Regular cardiac myocyte (primary cell): ENCODE results near the gene ELK4. TPM values are rescaled to one million over a fixed set of nuclear protein-coding genes. Genes with fewer than 3 reads are reported as not detected.

Experiments used
- total RNA-seq: library from RNA; depleted of rRNA; stranded (reverse); fragments of >200 nt; gene quantifications from 2 replicates; pipeline ENCODE4 v1.2.3, GENCODE V29; 2014

Gene ELK4, protein sequence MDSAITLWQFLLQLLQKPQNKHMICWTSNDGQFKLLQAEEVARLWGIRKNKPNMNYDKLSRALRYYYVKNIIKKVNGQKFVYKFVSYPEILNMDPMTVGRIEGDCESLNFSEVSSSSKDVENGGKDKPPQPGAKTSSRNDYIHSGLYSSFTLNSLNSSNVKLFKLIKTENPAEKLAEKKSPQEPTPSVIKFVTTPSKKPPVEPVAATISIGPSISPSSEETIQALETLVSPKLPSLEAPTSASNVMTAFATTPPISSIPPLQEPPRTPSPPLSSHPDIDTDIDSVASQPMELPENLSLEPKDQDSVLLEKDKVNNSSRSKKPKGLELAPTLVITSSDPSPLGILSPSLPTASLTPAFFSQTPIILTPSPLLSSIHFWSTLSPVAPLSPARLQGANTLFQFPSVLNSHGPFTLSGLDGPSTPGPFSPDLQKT
- total RNA-seq = 8.6 and 9.6 TPM in 2 replicates

DNA sequence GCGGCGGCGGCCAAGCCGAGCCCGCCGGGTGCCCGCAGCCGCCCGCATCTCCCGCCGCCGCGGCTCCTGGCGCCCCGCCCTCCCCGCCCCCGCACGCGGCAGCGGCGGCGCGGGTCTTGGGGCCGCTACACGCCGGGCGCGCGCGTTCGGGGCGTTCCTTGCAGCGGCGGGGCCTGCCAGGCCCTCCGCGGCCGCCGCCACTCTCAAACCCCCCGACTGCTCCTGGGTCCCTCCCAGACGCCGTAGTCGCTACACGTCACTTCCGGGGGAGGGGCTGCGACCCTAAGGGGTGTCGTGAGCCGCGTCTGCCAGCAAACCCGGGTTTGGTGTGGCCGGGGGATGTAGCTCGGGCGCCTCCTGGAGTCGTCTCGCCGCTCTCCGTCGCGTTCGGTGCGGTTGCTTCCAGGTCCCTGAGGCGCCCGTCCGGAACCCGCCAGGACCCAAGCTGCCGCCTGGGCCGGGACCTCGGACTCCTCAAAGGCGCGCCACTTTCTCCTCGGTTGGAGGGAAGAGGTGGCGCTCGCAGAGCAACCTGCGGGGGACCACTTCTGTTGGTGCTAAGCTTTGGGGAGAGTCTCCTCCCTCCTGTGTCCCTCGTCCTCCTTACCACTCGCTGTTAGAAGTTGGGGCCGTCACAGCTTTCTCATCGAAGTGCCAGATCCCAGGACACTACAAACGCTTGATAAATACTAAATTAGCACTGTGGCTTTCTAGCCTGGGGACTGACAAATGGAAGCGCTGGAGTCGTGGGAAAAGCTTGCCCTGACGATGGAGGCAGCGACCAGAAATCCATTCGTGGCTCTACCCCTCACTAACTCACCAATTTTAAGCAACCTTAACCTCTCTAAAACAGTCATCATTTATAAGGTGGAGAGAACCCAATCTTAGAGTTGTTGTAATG, at the start of gene ELK4:
TSS of gene ELK4 (minus strand) at position 244 of the 901 bp plus-strand sequence. CDS start 8,129 bp downstream, outside the sequence.

DNA sequence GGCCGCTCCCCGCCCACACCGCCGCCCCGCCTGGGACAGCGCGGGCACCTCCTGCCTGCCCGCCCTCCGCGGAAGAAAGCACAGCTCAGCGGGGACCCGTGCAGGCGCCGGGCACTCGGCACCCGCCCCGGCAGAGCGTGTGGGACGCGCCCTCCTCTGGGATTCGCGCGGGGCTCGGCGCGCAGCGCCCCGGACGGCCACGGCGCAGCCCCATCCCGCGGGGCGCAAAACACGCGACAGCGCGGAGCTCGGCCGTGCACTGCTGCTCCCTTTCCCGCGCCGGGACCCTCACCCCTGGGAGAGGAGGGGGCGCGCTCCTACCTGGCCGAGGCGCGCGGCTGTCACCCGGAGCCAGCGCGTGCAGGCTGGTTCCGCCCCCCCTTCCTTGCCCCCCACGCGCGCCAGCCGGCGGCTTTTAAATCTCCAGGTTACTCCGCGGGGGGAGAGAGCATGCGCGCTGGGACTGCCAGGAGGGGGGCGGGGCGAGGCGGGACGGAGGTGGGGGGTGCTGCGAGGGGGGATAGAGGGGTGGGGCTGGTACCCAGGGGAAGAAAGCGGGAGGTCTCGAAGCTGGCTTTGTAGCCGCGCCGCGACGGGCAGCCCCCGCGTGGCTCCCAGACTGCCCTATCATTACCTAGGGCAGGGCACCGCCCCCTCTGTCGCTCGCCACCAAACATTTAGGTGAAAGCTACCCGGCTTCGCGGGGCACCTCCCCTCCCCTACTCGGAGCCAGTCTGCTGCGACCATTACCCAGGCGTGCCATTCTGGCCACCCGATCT, 48.5 kb upstream of the ELK4 start, which contains the start of gene SLC45A3:
TSS of gene SLC45A3 (minus strand) at position 437 of the 779 bp plus-strand sequence. CDS start 15,853 bp downstream, outside the sequence.

Other genes with a start within 250 kb of the ELK4 start
- gene LEMD1, start 210.0 kb downstream of the ELK4 start, total RNA-seq = not detected in 2 replicates
- not detected in 2 replicates for gene BLACAT1, start 176.0 kb downstream of the ELK4 start, total RNA-seq
- gene CDK18, start 127.3 kb downstream of the ELK4 start, total RNA-seq = 0.58 and 3.4 TPM in 2 replicates
- gene SLC45A3, start 48.5 kb upstream of the ELK4 start, total RNA-seq = 3.6 and 3.7 TPM in 2 replicates
- gene NUCKS1, start 118.2 kb upstream of the ELK4 start, total RNA-seq = 98.9 and 131 TPM in 2 replicates
- gene RAB29, start 143.5 kb upstream of the ELK4 start, total RNA-seq = 15.9 and 29.3 TPM in 2 replicates
- 20.0 and 20.3 TPM in 2 replicates for gene SLC41A1, start 181.2 kb upstream of the ELK4 start, total RNA-seq
- gene PM20D1, start 218.1 kb upstream of the ELK4 start, total RNA-seq = under 0.01 TPM in 2 replicates